Activated naive CD8-positive, alpha-beta T cell treated with anti-CD3 and anti-CD28 coated beads for 36 hours (primary cell): ENCODE measurements around the gene ZYX. TPM values are rescaled to one million over a fixed set of nuclear protein-coding genes. Genes with fewer than 3 reads are reported as not detected.

ENCODE experiments used
- DNase-seq: peaks from one replicate; pipeline ENCODE4 v3.0.0; 2021
- H3K27ac Mint-ChIP-seq: one replicate; pipeline ENCODE4 v1.8.0; 2022; ENCODE audit warnings: mild to moderate bottlenecking, moderate library complexity, mixed read lengths
- H3K27me3 Mint-ChIP-seq: one replicate; pipeline ENCODE4 v1.8.0; 2022; ENCODE audit warnings: mild to moderate bottlenecking, mixed read lengths
- H3K36me3 Mint-ChIP-seq: one replicate; pipeline ENCODE4 v1.8.0; 2021; ENCODE audit warnings: mild to moderate bottlenecking, mixed read lengths
- H3K4me1 Mint-ChIP-seq: one replicate; pipeline ENCODE4 v1.8.0; 2021; ENCODE audit warnings: mixed read lengths
- H3K4me3 Mint-ChIP-seq: one replicate; pipeline ENCODE4 v1.8.0; 2022; ENCODE audit warnings: mild to moderate bottlenecking, moderate library complexity, mixed read lengths
- H3K9me3 Mint-ChIP-seq: one replicate; pipeline ENCODE4 v1.8.0; 2022; ENCODE audit warnings: mixed read lengths
- total RNA-seq, 2 experiments: library from RNA; stranded (reverse); gene quantifications; one replicate each; pipeline ENCODE4 v1.2.3, GENCODE V29; 2021

The ZYX gene
- 100 to 1,000 TPM; 116 to 118 TPM for total RNA-seq

DNA sequence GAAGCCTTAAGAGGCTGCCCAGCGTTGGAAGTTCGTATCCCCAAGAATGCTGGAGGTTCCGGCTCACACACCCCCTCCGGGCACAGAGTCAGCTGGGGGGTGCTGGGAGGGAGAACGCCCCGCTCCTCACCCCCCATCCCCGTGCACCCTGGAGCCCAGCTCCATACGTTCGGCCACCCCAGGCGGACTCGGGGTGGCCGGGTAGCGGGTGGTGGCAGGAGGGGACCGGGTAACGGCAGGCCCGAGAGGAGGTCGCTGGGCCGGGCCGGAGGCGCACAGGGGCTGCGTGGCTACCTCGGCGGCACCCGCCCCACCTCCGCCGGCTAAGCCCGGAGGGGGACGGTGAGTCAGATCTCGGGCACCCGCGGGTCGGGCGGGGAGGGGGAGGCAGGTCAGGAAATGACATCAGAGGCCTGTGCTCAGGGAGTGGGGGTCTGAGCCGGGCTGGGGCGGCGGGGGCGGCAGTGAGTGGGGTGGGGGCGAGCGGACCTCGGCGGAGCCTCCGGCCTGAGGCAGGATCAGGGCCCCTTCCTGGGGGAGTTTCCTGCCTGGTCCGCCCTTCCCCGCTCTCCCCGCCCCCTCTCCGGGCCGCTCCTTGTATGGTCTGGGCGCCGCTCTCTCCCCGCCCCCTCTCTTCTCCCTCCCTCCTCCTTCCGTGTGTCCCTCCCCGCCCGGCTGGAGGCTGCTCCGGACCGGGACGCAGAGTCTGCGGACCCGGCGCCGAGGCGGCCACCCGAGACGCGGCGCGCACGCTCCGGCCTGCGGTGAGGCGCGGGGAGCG, at the start of gene ZYX:
TSS of gene ZYX (plus strand) at position 700 of the 781 bp plus-strand sequence. CDS start 227 bp downstream, outside the sequence.
- no peaks in the 10 kb centered on the region for H3K27me3 Mint-ChIP-seq
- H3K9me3 Mint-ChIP-seq = no peaks in the 10 kb centered on the region
- peaks cover 40% of the 10 kb centered on the region for H3K4me1 Mint-ChIP-seq
- peak; percentile 93 for DNase-seq
- H3K27ac Mint-ChIP-seq = peak within 1 kb of the TSS; percentile 98
- H3K4me3 Mint-ChIP-seq = peak within 1 kb of the TSS; percentile 89
- H3K36me3 Mint-ChIP-seq = peaks cover 8% of the 10 kb centered on the region

- no peak for DNase-seq
- Mint-ChIP-seq H3K4me3 (no peak overlapping the region), H3K27ac (no peak overlapping the region), H3K36me3 (no peaks in the 10 kb centered on the region), H3K9me3 (no peaks in the 10 kb centered on the region), H3K4me1 (no peaks in the 10 kb centered on the region), H3K27me3 (peaks cover 4% of the 10 kb centered on the region)
Observed at GRCh38 chr7:143334244-143334643, 46.9 kb upstream of the ZYX start.

- H3K9me3 Mint-ChIP-seq = no peaks in the 10 kb centered on the region
- H3K4me1 Mint-ChIP-seq = no peaks in the 10 kb centered on the region
- H3K27me3 Mint-ChIP-seq = peaks cover 4% of the 10 kb centered on the region
- H3K27ac Mint-ChIP-seq = no peak overlapping the region
- no peak overlapping the region for H3K4me3 Mint-ChIP-seq
- DNase-seq = no peak
- H3K36me3 Mint-ChIP-seq = no peaks in the 10 kb centered on the region
Observed at GRCh38 chr7:143337216-143337615, 43.9 kb upstream of the ZYX start.

- H3K4me3 Mint-ChIP-seq = no peak overlapping the region
- H3K36me3 Mint-ChIP-seq = no peaks in the 10 kb centered on the region
- no peak for DNase-seq
- H3K27me3 Mint-ChIP-seq = peaks cover 5% of the 10 kb centered on the region
- peaks cover 8% of the 10 kb centered on the region for H3K4me1 Mint-ChIP-seq
- H3K27ac Mint-ChIP-seq = no peak overlapping the region
- no peaks in the 10 kb centered on the region for H3K9me3 Mint-ChIP-seq
Observed at GRCh38 chr7:143341842-143342241, 39.3 kb upstream of the ZYX start.

GRCh38 chr7:143343596-143343995, 37.5 kb upstream of the ZYX start:
- H3K4me3 Mint-ChIP-seq = no peak overlapping the region
- no peak for DNase-seq
- H3K27ac Mint-ChIP-seq = no peak overlapping the region
- H3K9me3 Mint-ChIP-seq = no peaks in the 10 kb centered on the region
- peaks cover 8% of the 10 kb centered on the region for H3K4me1 Mint-ChIP-seq
- H3K27me3 Mint-ChIP-seq = peaks cover 8% of the 10 kb centered on the region
- no peaks in the 10 kb centered on the region for H3K36me3 Mint-ChIP-seq

GRCh38 chr7:143345428-143345900, 35.7 kb upstream of the ZYX start:
- Mint-ChIP-seq H3K36me3 (no peaks in the 10 kb centered on the region), H3K9me3 (no peaks in the 10 kb centered on the region), H3K27ac (no peak overlapping the region), H3K4me3 (peak overlapping the region; percentile 69), H3K27me3 (peaks cover 8% of the 10 kb centered on the region), H3K4me1 (peaks cover 8% of the 10 kb centered on the region)
- DNase-seq = peak; percentile 76

DNA sequence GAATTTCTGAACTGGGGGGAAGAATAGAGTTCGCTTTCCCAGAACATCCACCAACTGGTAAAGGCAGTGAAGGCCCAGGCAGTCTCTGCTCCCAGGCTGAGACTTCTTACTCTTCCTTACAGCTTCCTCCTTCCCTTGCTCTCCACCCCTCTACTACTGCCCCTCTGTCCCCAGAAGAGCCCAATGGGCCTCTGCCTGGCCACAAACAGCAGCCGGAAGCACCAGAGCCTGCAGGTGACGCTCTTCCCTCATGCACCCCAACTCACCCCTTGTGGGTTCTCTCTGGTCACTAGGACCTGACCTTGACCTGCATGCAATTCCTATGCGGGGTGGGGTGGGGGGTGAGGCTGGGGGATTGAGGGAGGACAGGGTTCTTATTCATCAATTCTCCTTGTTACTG, 35.1 kb upstream of the ZYX start:
- no peaks in the 10 kb centered on the region for H3K9me3 Mint-ChIP-seq
- DNase-seq = no peak
- peaks cover 8% of the 10 kb centered on the region for H3K27me3 Mint-ChIP-seq
- H3K4me1 Mint-ChIP-seq = peaks cover 8% of the 10 kb centered on the region
- no peak overlapping the region for H3K27ac Mint-ChIP-seq
- no peak overlapping the region for H3K4me3 Mint-ChIP-seq
- H3K36me3 Mint-ChIP-seq = no peaks in the 10 kb centered on the region

- H3K4me3 Mint-ChIP-seq = no peak overlapping the region
- DNase-seq = no peak
- H3K4me1 Mint-ChIP-seq = peaks cover 10% of the 10 kb centered on the region
- H3K36me3 Mint-ChIP-seq = no peaks in the 10 kb centered on the region
- H3K27me3 Mint-ChIP-seq = peaks cover 8% of the 10 kb centered on the region
- no peak overlapping the region for H3K27ac Mint-ChIP-seq
- no peaks in the 10 kb centered on the region for H3K9me3 Mint-ChIP-seq
Observed at GRCh38 chr7:143347950-143348349, 33.2 kb upstream of the ZYX start.

GRCh38 chr7:143351060-143351459, 30.1 kb upstream of the ZYX start:
- DNase-seq = no peak
- H3K4me3 Mint-ChIP-seq = no peak overlapping the region
- no peaks in the 10 kb centered on the region for H3K9me3 Mint-ChIP-seq
- H3K27ac Mint-ChIP-seq = no peak overlapping the region
- peaks cover 6% of the 10 kb centered on the region for H3K4me1 Mint-ChIP-seq
- peaks cover 4% of the 10 kb centered on the region for H3K27me3 Mint-ChIP-seq
- no peaks in the 10 kb centered on the region for H3K36me3 Mint-ChIP-seq

- Mint-ChIP-seq H3K9me3 (no peaks in the 10 kb centered on the region), H3K36me3 (no peaks in the 10 kb centered on the region), H3K4me3 (no peak overlapping the region), H3K4me1 (peaks cover 6% of the 10 kb centered on the region), H3K27ac (no peak overlapping the region), H3K27me3 (peaks cover 4% of the 10 kb centered on the region)
- no peak for DNase-seq
Observed at GRCh38 chr7:143351574-143351973, 29.6 kb upstream of the ZYX start.

GRCh38 chr7:143352531-143353002, 28.6 kb upstream of the ZYX start:
- no peaks in the 10 kb centered on the region for H3K9me3 Mint-ChIP-seq
- no peak overlapping the region for H3K4me3 Mint-ChIP-seq
- H3K36me3 Mint-ChIP-seq = no peaks in the 10 kb centered on the region
- DNase-seq = no peak
- H3K27me3 Mint-ChIP-seq = no peaks in the 10 kb centered on the region
- no peak overlapping the region for H3K27ac Mint-ChIP-seq
- peaks cover 6% of the 10 kb centered on the region for H3K4me1 Mint-ChIP-seq

DNA sequence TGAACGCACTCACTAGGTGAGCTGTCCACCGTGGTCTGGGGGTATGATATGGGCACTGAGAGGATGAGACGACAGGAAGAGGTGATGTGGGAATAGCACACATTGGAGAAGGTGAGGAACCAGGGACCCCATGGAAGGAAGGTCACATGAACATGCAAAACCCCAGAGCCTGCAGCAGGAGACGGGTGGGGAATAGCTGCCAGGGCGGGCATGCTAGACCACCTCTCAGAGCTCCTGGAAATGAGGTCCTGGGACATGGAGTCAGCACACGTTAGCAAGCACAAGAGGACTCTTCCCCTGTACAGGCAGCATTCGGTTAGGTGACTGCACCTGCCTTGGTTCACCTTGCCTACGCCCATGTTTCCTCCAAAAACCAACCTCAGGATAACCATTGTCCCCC, 26.8 kb upstream of the ZYX start:
- Mint-ChIP-seq H3K4me3 (no peak overlapping the region), H3K27ac (peak overlapping the region; percentile 55), H3K36me3 (no peaks in the 10 kb centered on the region), H3K27me3 (no peaks in the 10 kb centered on the region), H3K9me3 (no peaks in the 10 kb centered on the region), H3K4me1 (peaks cover 6% of the 10 kb centered on the region)
- no peak for DNase-seq

DNA sequence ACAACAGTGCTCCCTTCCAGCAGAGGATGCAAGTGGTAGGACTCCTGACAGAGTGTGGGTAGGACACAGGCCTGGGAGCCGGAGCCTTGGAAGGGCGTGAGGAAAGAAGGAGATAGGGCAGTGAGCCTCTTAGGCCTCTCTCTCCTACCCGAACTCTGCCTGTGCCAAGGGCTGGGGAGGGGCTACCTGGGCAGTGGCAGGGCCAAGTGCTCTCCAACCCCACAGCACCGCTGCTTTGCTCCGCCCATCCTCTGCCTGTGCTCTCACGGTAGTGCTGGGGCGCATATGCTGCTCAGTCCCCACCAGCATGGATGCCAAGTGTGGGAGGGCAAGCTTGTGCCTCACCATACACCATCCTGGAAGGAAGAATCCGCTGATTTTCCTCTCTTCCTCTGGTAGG, 26.2 kb upstream of the ZYX start:
- DNase-seq = no peak
- Mint-ChIP-seq H3K36me3 (no peaks in the 10 kb centered on the region), H3K4me1 (peaks cover 6% of the 10 kb centered on the region), H3K27me3 (no peaks in the 10 kb centered on the region), H3K9me3 (no peaks in the 10 kb centered on the region), H3K4me3 (no peak overlapping the region), H3K27ac (no peak overlapping the region)

- DNase-seq = no peak
- Mint-ChIP-seq H3K9me3 (no peaks in the 10 kb centered on the region), H3K27ac (no peak overlapping the region), H3K4me3 (no peak overlapping the region), H3K4me1 (peaks cover 6% of the 10 kb centered on the region), H3K27me3 (no peaks in the 10 kb centered on the region), H3K36me3 (no peaks in the 10 kb centered on the region)
Observed at GRCh38 chr7:143355450-143356385, 25.4 kb upstream of the ZYX start.

DNA sequence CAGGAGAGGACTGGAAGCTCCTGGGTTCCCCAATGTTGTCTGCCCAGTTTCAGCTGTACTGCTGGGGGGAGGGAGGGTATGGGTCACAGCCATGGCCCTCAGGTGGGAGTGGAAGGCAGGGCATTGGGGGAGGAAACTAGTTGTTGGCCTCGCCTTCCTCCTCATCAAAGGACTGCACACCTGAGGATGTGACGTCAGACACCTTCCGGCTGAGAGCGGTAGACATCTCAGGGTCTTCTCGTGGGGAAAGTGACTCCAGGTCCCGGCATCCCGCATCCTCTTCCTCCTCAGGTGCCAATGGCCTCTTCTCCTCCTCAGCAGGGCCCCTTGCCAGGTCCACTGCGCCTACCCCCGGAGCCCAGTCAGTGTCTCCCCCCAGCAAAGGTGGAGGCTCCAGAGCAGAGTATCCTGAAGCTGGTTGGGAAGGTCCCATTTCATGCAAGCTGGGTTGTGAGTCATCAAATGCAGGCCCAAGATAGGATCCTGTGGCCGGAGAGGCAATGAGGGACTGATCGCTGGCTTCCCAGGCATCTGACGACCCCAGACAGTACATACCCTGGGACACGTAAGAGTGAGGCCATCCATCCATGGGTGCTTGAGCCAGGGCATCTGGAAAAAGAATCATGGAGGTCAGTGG, 24.6 kb upstream of the ZYX start:
- H3K36me3 Mint-ChIP-seq = no peaks in the 10 kb centered on the region
- DNase-seq = no peak
- H3K9me3 Mint-ChIP-seq = no peaks in the 10 kb centered on the region
- H3K27me3 Mint-ChIP-seq = peaks cover 4% of the 10 kb centered on the region
- no peak overlapping the region for H3K4me3 Mint-ChIP-seq
- H3K27ac Mint-ChIP-seq = no peak overlapping the region
- H3K4me1 Mint-ChIP-seq = peaks cover 4% of the 10 kb centered on the region
